ENCODE data around the gene NDEL1. TPM values are rescaled to one million over a fixed set of nuclear protein-coding genes. Genes with fewer than 3 reads are reported as not detected.

The NDEL1 gene
- total RNA-seq, 1 experiment from 2014 or later = 34.7 TPM

GRCh38 chr17:8500609-8501008 is 64.9 kb downstream of the NDEL1 start:
- TF ChIP-seq HMGXB4 (CRISPR knock-in tag; IDR thresholded peaks at IDR 0.05) = no peak
- TF ChIP-seq ETV6 (CRISPR knock-in tag; IDR thresholded peaks at IDR 0.05) = no peak
- TF ChIP-seq GABPB1 (CRISPR knock-in tag; IDR thresholded peaks at IDR 0.05) = no peak
- no peak for TF ChIP-seq TEAD1 (CRISPR knock-in tag; IDR thresholded peaks at IDR 0.05)
- no peak for TF ChIP-seq RELA (CRISPR knock-in tag; IDR thresholded peaks at IDR 0.05; ENCODE audit: borderline replicate concordance)
- TF ChIP-seq IRF2 (CRISPR knock-in tag; IDR thresholded peaks at IDR 0.05; ENCODE audit: borderline replicate concordance, low read depth) = no peak
- TF ChIP-seq E2F5 (CRISPR knock-in tag; IDR thresholded peaks at IDR 0.05) = no peak
- no peak for TF ChIP-seq ZBTB43 (CRISPR knock-in tag; IDR thresholded peaks at IDR 0.05)
- no peak for TF ChIP-seq JAZF1 (CRISPR knock-in tag; IDR thresholded peaks at IDR 0.05)
- TF ChIP-seq IRF1 (CRISPR knock-in tag; IDR thresholded peaks at IDR 0.05) = no peak
- no peak for TF ChIP-seq TEAD4 (CRISPR knock-in tag; IDR thresholded peaks at IDR 0.05)
- no peak for TF ChIP-seq RORB (CRISPR knock-in tag; IDR thresholded peaks at IDR 0.05)
- TF ChIP-seq PREB (CRISPR knock-in tag; IDR thresholded peaks at IDR 0.05; ENCODE audit: borderline replicate concordance) = no peak
- TF ChIP-seq ZBTB21 (CRISPR knock-in tag; IDR thresholded peaks at IDR 0.05; ENCODE audit: borderline replicate concordance) = no peak
- TF ChIP-seq NFATC4 (CRISPR knock-in tag; IDR thresholded peaks at IDR 0.05) = no peak
- no peak for TF ChIP-seq JUN (CRISPR knock-in tag; IDR thresholded peaks at IDR 0.05)
- TF ChIP-seq E2F1 (CRISPR knock-in tag; IDR thresholded peaks at IDR 0.05) = no peak
- TF ChIP-seq ZNF416 (CRISPR knock-in tag; IDR thresholded peaks at IDR 0.05) = no peak
- TF ChIP-seq ZNF317 (CRISPR knock-in tag; IDR thresholded peaks at IDR 0.05; ENCODE audit: borderline replicate concordance, low read depth) = no peak
- Mint-ChIP-seq H3K27ac (no peak overlapping the region), H3K27me3 (ENCODE audit: low read depth) (no peaks in the 10 kb centered on the region), H3K4me1 (no peaks in the 10 kb centered on the region), H3K36me3 (peaks cover 83% of the 10 kb centered on the region), H3K9me3 (no peaks in the 10 kb centered on the region), H3K4me3 (no peak overlapping the region)
- no peak for ATAC-seq
- CTCF ChIA-PET = no interaction called here
- DNase-seq (ENCODE audit: low spot score) = no peak
- POLR2A ChIA-PET = no interaction called here

- H3K4me3 Mint-ChIP-seq = no peak overlapping the region
- no peaks in the 10 kb centered on the region for H3K9me3 Mint-ChIP-seq
- ATAC-seq (no peak), DNase-seq (ENCODE audit: low spot score) (no peak)
- H3K27me3 Mint-ChIP-seq (ENCODE audit: low read depth) = no peaks in the 10 kb centered on the region
- ChIA-PET POLR2A (no interaction called here), CTCF (no interaction called here)
- peaks cover 83% of the 10 kb centered on the region for H3K36me3 Mint-ChIP-seq
- TF ChIP-seq NFYB (CRISPR knock-in tag; conservative IDR thresholded peaks at IDR 0.05; ENCODE audit: low read depth) (no peak), MXD4 (CRISPR knock-in tag; IDR thresholded peaks at IDR 0.05; ENCODE audit: borderline replicate concordance) (no peak), PRRX2 (CRISPR knock-in tag; IDR thresholded peaks at IDR 0.05) (no peak), CDX4 (CRISPR knock-in tag; IDR thresholded peaks at IDR 0.05; ENCODE audit: borderline replicate concordance) (no peak), ZNF219 (CRISPR knock-in tag; IDR thresholded peaks at IDR 0.05; ENCODE audit: borderline replicate concordance) (no peak), E2F5 (CRISPR knock-in tag; IDR thresholded peaks at IDR 0.05) (no peak), TP53 (CRISPR knock-in tag; IDR thresholded peaks at IDR 0.05) (no peak), ZNF317 (CRISPR knock-in tag; IDR thresholded peaks at IDR 0.05; ENCODE audit: borderline replicate concordance, low read depth) (no peak), FOXK1 (CRISPR knock-in tag; IDR thresholded peaks at IDR 0.05) (no peak), ZNF263 (CRISPR knock-in tag; IDR thresholded peaks at IDR 0.05; ENCODE audit: low read depth) (no peak), ZNF121 (CRISPR knock-in tag; IDR thresholded peaks at IDR 0.05) (no peak), TEAD4 (CRISPR knock-in tag; IDR thresholded peaks at IDR 0.05) (no peak)
- peak overlapping the region; percentile 30; the same call in 1 of the 2 replicates for H3K27ac Mint-ChIP-seq
- H3K4me1 Mint-ChIP-seq = no peaks in the 10 kb centered on the region
Observed at GRCh38 chr17:8502126-8502525, 66.4 kb downstream of the NDEL1 start.

All from WTC11 (cell line).